HEK293T (cell line): Measurements from ENCODE around the gene SHISA9.

Experiments
- ARNT ChIP-seq: fragments of 450-650 bp; IDR thresholded peaks from 2 replicates; pipeline ENCODE4 v1.6.1; 2017; ENCODE audit warnings: mild to moderate bottlenecking
- BHLHE40 ChIP-seq: fragments of 450-650 bp; IDR thresholded peaks from 2 replicates; pipeline ENCODE4 v1.6.1; 2016; ENCODE audit warnings: mild to moderate bottlenecking, moderate library complexity, borderline replicate concordance
- CTBP1 ChIP-seq: fragments of 450-650 bp; IDR thresholded peaks from 2 replicates; pipeline ENCODE4 v1.6.1; 2016; ENCODE audit warnings: borderline replicate concordance
- ELF4 ChIP-seq: fragments of 450-650 bp; IDR thresholded peaks from 2 replicates; pipeline ENCODE4 v1.6.1; 2017; ENCODE audit warnings: antibody characterized with exemption
- FOXA1 ChIP-seq: fragments of 450-650 bp; IDR thresholded peaks from 2 replicates; pipeline ENCODE4 v1.6.1; 2016; ENCODE audit warnings: mild to moderate bottlenecking
- FOXK2 ChIP-seq: fragments of 450-650 bp; IDR thresholded peaks from 2 replicates; pipeline ENCODE4 v1.6.1; 2016; ENCODE audit warnings: mild to moderate bottlenecking
- FOXM1 ChIP-seq: fragments of 450-650 bp; IDR thresholded peaks from 2 replicates; pipeline ENCODE4 v1.6.1; 2017; ENCODE audit warnings: mild to moderate bottlenecking, borderline replicate concordance
- HDGF ChIP-seq: fragments of 450-650 bp; IDR thresholded peaks from 2 replicates; pipeline ENCODE4 v1.6.1; 2017; ENCODE audit warnings: antibody characterized with exemption, borderline replicate concordance
- L3MBTL2 ChIP-seq: fragments of 450-650 bp; conservative IDR thresholded peaks from 2 replicates; pipeline ENCODE4 v1.6.1; 2016; ENCODE audit warnings: mild to moderate bottlenecking
- NFRKB ChIP-seq: fragments of 450-650 bp; IDR thresholded peaks from 2 replicates; pipeline ENCODE4 v1.6.1; 2016; ENCODE audit warnings: mild to moderate bottlenecking, moderate library complexity
- SP1 ChIP-seq: fragments of 450-650 bp; IDR thresholded peaks from 2 replicates; pipeline ENCODE4 v1.6.1; 2017
- TARDBP ChIP-seq: fragments of 450-650 bp; IDR thresholded peaks from 2 replicates; pipeline ENCODE4 v1.6.1; 2016
- ZNF384 ChIP-seq: fragments of 450-650 bp; IDR thresholded peaks from 2 replicates; pipeline ENCODE4 v1.6.1; 2016

DNA sequence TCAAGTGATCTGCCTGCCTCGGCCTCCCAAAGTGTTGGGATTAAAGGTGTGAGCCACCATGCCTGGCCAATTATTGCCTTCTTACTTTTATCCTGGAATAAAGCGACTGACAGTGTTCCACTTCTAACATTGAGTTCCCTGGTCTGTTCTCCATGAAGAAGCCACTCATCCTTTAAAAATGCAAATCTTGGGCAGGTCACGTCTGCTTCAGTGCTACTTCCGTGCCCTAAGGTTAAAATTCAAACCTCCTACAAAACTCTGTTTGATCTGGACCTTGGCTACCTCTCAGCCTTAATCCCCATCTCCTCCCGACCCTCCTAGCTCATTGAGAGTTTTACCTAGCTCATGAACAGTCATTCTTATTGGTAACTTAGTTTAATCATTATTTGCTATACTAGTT lies 9.6 kb upstream of the SHISA9 start:
- TF ChIP-seq BHLHE40 (no peak), CTBP1 (no peak), FOXM1 (no peak), SP1 (no peak), TARDBP (no peak), L3MBTL2 (no peak), HDGF (no peak), NFRKB (no peak), FOXK2 (no peak), FOXA1 (no peak), ZNF384 (no peak), ELF4 (no peak), ARNT (no peak)
